Stimulated activated CD8-positive, alpha-beta memory T cell treated with anti-CD3 and anti-CD28 coated beads, Interleukin-12 subunit alpha, Interleukin-12 subunit beta, amount 100 ng/mL, for 4 hours (primary cell): ENCODE results near the gene NOVA1.

Source experiments
- DNase-seq: peaks from one replicate; pipeline ENCODE4 v3.0.0-alpha.2; 2020; ENCODE audit warnings: low read depth

The NOVA1 gene

GRCh38 chr14:26593357-26593756 lies 4.5 kb downstream of the NOVA1 start:
- no peak for DNase-seq

GRCh38 chr14:26589925-26590324 lies 7.9 kb downstream of the NOVA1 start:
- DNase-seq = no peak

GRCh38 chr14:26577711-26578110 lies 20.1 kb downstream of the NOVA1 start:
- no peak for DNase-seq

GRCh38 chr14:26554069-26554772 lies 43.6 kb downstream of the NOVA1 start:
- no peak for DNase-seq

GRCh38 chr14:26549571-26549970 lies 48.3 kb downstream of the NOVA1 start:
- no peak for DNase-seq

- no peak for DNase-seq
Observed at GRCh38 chr14:26548406-26548805, 49.4 kb downstream of the NOVA1 start.

GRCh38 chr14:26538176-26538575 lies 59.7 kb downstream of the NOVA1 start:
- no peak for DNase-seq

- no peak for DNase-seq
Observed at GRCh38 chr14:26531894-26532293, 65.9 kb downstream of the NOVA1 start.

GRCh38 chr14:26528415-26529182 lies 69.2 kb downstream of the NOVA1 start:
- DNase-seq = no peak

GRCh38 chr14:26527095-26527494 lies 70.7 kb downstream of the NOVA1 start:
- no peak for DNase-seq

GRCh38 chr14:26526137-26526536 lies 71.7 kb downstream of the NOVA1 start:
- no peak for DNase-seq

- no peak for DNase-seq
Observed at GRCh38 chr14:26525085-26525484, 72.7 kb downstream of the NOVA1 start.

- no peak for DNase-seq
Observed at GRCh38 chr14:26522967-26523366, 74.9 kb downstream of the NOVA1 start.

- DNase-seq = no peak
Observed at GRCh38 chr14:26517771-26518170, 80.1 kb downstream of the NOVA1 start.

- DNase-seq = no peak
Observed at GRCh38 chr14:26500028-26500427, 97.8 kb downstream of the NOVA1 start.

GRCh38 chr14:26499546-26499945 lies 98.3 kb downstream of the NOVA1 start:
- no peak for DNase-seq

- DNase-seq = no peak
Observed at GRCh38 chr14:26486922-26487321, 110.9 kb downstream of the NOVA1 start.

GRCh38 chr14:26484562-26484961 lies 113.3 kb downstream of the NOVA1 start:
- no peak for DNase-seq

GRCh38 chr14:26478967-26479366 lies 118.9 kb downstream of the NOVA1 start:
- DNase-seq = no peak

- no peak for DNase-seq
Observed at GRCh38 chr14:26466862-26467261, 131.0 kb downstream of the NOVA1 start.

GRCh38 chr14:26463136-26463535 lies 134.7 kb downstream of the NOVA1 start:
- no peak for DNase-seq

GRCh38 chr14:26454105-26454504 lies 143.7 kb downstream of the NOVA1 start:
- no peak for DNase-seq

GRCh38 chr14:26448181-26448855 lies 149.5 kb downstream of the NOVA1 start:
- no peak for DNase-seq
